GM19238 (cell line): ENCODE results near the gene PPIL1.
"Not testable (repeated sequence)": the region's sequence is repeated elsewhere in the genome, so short reads cannot be mapped to it uniquely, and the experiment has no call there.

Experiments used
- DNase-seq: peaks from one replicate; pipeline ENCODE4 v3.0.0; 2011; ENCODE audit warnings: low spot score; ENCODE audit not compliant: insufficient read length

PPIL1 gene

DNA sequence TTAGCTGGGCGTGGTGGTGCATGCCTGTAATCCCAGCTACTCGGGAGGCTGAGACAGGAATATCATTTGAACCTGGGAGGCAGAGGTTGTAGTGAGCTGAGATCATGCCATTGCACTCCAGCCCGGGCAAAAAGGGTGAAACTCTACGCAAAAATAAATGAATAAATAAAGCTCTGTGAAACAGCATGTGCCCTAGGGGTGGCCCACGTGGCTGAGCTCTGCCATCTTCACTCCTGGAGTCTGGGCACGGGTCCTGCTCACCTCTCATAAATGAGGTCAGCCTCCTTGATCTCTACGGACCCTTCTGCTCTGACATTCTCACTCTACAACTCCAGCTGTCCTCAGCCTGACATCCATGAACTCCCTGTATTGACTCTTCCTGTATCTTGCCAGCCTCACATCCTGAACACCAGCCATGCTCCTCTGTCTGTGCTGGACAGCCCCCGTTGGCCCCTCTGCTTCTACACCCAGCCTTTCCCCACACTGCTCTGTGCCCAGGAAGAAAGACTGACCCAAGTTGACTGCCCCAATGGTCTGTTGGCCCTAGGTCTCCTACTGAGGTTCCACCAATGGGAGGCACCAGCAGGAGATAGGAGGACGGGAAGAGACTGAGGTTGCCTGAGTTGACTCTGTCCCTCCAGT, 57.3 kb downstream of the PPIL1 start:
- no peak for DNase-seq

DNA sequence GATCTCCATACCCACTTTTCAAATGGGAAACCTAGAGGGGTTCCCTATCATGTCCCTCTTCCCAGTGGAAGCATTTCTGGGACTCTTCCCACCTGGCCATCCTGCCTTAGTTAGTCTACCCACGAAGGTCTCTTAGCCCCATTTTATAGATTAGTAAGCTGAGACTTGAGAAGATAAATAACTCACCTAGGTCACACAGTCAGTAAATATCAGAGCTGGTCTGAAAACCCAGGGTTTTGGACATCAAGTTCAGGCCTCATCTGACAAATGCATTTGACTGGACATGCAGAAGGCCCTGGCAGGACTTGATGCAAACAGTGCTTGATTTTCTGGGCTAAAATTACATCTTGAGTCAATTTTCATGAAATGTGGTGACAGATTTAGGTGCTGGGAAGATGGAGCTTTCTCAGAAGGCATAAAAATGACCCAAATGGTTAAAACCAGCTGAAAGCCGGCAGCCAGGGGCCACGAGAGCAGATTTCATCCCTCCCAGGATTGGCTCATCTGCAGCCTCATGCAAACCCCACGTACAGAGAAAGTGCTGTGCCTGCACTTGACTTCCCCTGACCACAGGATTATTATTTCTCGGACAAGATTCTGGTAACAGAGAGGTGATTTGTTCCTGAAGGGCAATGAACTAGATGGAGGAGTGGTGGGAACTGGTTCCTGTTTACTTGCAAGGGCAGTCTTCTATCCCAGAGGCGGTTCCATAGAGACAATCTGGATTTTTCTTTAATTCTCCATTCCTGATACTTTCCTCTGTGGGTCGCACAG, 58.5 kb downstream of the PPIL1 start:
- no peak for DNase-seq

- no peak for DNase-seq
These were observed 60.4 kb downstream of the PPIL1 start for GRCh38 chr6:36814249-36814648.

DNA sequence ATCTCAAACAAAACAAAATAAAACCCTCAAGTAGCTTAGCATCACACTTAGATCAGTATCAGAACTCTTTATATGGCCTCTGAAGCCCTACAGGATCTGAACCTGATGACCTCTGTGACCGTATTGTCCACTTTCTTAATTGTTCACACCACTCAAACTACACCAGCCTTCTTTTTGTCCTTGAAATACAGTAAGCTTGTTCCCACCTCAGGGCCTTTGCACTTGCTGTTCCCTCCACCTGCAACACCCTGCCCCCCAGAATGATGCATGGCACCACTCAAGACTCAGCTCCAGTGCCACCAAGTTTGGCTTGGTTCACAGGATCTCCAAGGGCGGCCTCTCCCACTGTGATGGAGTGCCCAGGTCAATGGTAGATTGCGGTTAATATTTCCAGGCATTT, 61.1 kb downstream of the PPIL1 start:
- DNase-seq, result no peak

- DNase-seq, result not testable (repeated sequence)
These were observed 61.6 kb downstream of the PPIL1 start for GRCh38 chr6:36813047-36813446.

- no peak for DNase-seq
These were observed 64.4 kb downstream of the PPIL1 start for GRCh38 chr6:36809941-36810803.

DNA sequence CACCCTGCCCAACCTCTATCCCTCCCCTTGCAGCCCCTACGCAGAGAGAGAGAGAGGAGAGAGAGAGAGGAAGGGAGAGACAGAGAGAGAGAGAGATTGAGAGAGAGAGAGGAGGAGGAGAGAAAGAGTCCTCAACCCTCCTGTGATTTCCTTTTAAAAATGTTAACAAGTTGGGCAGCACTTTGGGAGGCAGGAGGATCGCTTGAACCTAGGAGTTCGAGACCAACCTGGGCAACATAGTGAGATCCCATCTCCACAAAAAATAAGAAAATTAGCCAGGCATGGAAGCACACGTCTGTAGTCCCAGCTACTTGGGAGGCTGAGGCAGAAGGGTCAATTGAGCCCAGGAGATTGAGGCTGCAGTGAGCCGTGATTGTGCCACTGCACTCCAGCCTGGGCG, 65.4 kb downstream of the PPIL1 start:
- DNase-seq, result no peak

- no peak for DNase-seq
These were observed 66.0 kb downstream of the PPIL1 start for GRCh38 chr6:36808634-36809033.

DNA sequence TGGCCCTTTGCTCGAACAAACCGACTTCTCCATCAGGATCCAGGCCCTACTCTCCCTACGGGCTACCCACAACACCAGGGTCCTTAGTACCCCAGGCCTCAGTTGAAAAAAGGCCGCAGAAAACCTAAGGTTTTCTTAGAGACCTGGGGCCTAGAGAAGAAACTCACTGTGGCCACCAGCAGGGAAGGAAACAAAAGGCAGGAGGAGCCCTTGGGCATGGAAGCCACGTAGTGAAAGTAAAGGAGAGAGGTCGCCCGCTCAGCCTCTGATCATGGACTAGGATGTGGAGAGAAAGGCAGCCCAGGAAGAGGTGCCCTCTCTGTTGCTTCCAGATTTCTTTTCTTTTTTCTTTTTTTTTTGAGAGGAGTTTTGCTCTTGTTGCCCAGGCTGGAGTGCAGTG, 66.9 kb downstream of the PPIL1 start:
- DNase-seq, result no peak

- no peak for DNase-seq
These were observed 67.5 kb downstream of the PPIL1 start for GRCh38 chr6:36807143-36807542.

GRCh38 chr6:36805917-36806316, 68.7 kb downstream of the PPIL1 start:
- no peak for DNase-seq

- no peak for DNase-seq
These were observed 69.4 kb downstream of the PPIL1 start for GRCh38 chr6:36805096-36805797.
